ENCODE results near the gene BCL2L2.

- TF ChIP-seq USF2 (CRISPR knock-in tag; IDR thresholded peaks at IDR 0.05): no peak
- TF ChIP-seq NFYB (CRISPR knock-in tag; conservative IDR thresholded peaks at IDR 0.05; ENCODE audit: low read depth): no peak
- TF ChIP-seq IRF2 (CRISPR knock-in tag; IDR thresholded peaks at IDR 0.05; ENCODE audit: borderline replicate concordance, low read depth): no peak
- no peak for TF ChIP-seq ATF3 (CRISPR knock-in tag; conservative IDR thresholded peaks at IDR 0.05)
- TF ChIP-seq FOXP4 (CRISPR knock-in tag; IDR thresholded peaks at IDR 0.05): no peak
- no peak for TF ChIP-seq E2F4 (CRISPR knock-in tag; IDR thresholded peaks at IDR 0.05; ENCODE audit: borderline replicate concordance, low read depth)
- TF ChIP-seq ETV6 (CRISPR knock-in tag; IDR thresholded peaks at IDR 0.05): no peak
- no peak for TF ChIP-seq ZNF232 (CRISPR knock-in tag; IDR thresholded peaks at IDR 0.05)
- no peak for TF ChIP-seq MAX (CRISPR knock-in tag; IDR thresholded peaks at IDR 0.05)
- no peak for TF ChIP-seq CTCF (IDR thresholded peaks at IDR 0.05)
Measured at GRCh38 chr14:23307146-23307530, 505 bp downstream of the BCL2L2 start.

All from WTC11 (cell line).